GM12878 (cell line): ENCODE results near the gene HLA-DPB1. TPM values are rescaled to one million over a fixed set of nuclear protein-coding genes. Genes with fewer than 3 reads are reported as not detected.

ENCODE experiments used
- ATAC-seq: fragments of 200-7000 bp; cut with Tn5 transposase; 3 replicates; pipeline ENCODE4 v1.9.1; 2020; ENCODE audit warnings: mild to moderate bottlenecking, moderate library complexity
- BruUV-seq: library from RNA; stranded (reverse); fragments of 400-500 nt; replicated peaks from 2 replicates; lab custom pipeline; 2021; lab: Mats Ljungman, UMichigan
- CTCF ChIA-PET: fragments of 300-600 bp; sonication (Branson Sonifier 250); formaldehyde crosslinking; extraction: SDS; loops from one replicate; lab custom pipeline; 2021; ENCODE audit warnings: inconsistent platforms; lab: Yijun Ruan, JAX
- POLR2A ChIA-PET: fragments of 350-600 bp; formaldehyde crosslinking; extraction: SDS; loops from one replicate; lab custom pipeline; 2021; ENCODE audit warnings: inconsistent platforms; lab: Charles Lee
- RAD21 ChIA-PET: fragments of 300-600 bp; sonication (Branson Sonifier 250); formaldehyde crosslinking; loops from one replicate; lab custom pipeline; 2023; ENCODE audit warnings: antibody characterized with exemption; ENCODE audit not compliant: unreplicated experiment; lab: Charles Lee
- SMC1A ChIA-PET: fragments of 300-600 bp; sonication (Branson Sonifier 250); formaldehyde crosslinking; loops from one replicate; lab custom pipeline; 2023; ENCODE audit not compliant: unreplicated experiment, uncharacterized antibody; lab: Charles Lee
- DNase-seq: peaks from one replicate; pipeline ENCODE4 v3.0.0-alpha.2; 2011; ENCODE audit warnings: low read depth, low spot score
- FAIRE-seq: peaks from 3 replicates; lab custom pipeline; 2011; peaks lifted over from hg19 to GRCh38; lab: Jason Lieb, UNC
- H2AFZ ChIP-seq: 2 replicates; pipeline ENCODE4 v1.6.0; 2011; ENCODE audit warnings: low read depth, low read length, control low read depth; ENCODE audit not compliant: control insufficient read depth
- H3K27ac ChIP-seq: 2 replicates; pipeline ENCODE4 v1.5.1; 2011; ENCODE audit warnings: control low read depth; ENCODE audit not compliant: control insufficient read depth, insufficient read depth
- H3K27me3 ChIP-seq, 2 experiments: replicated peaks in 1 of 2; 2 replicates each; pipeline versions ENCODE4 v1.6.0 to v1.6.1; 2011; ENCODE audit warnings: low read length in 1 of 2; ENCODE audit not compliant: control insufficient read depth in 2 of 2, insufficient read depth in 2 of 2
- H3K36me3 ChIP-seq, 2 experiments: 2 replicates each; pipeline ENCODE4 v1.5.1; 2011; ENCODE audit warnings: low read length in 1 of 2; ENCODE audit not compliant: control insufficient read depth in 2 of 2, insufficient read depth in 2 of 2
- H3K4me1 ChIP-seq: 2 replicates; pipeline ENCODE4 v1.6.1; 2011; ENCODE audit warnings: mild to moderate bottlenecking, low read length, moderate library complexity, mixed read lengths; ENCODE audit not compliant: control insufficient read depth, insufficient read depth
- H3K4me2 ChIP-seq: 2 replicates; pipeline ENCODE4 v1.6.0; 2011; ENCODE audit warnings: control low read depth; ENCODE audit not compliant: control insufficient read depth, insufficient read depth
- H3K4me3 ChIP-seq: fragments of 200-600 bp; sonication (generic); 2 replicates; pipeline ENCODE4 v1.5.1; 2016
- H3K79me2 ChIP-seq: 2 replicates; pipeline ENCODE4 v1.6.0; 2011; ENCODE audit warnings: low read length; ENCODE audit not compliant: control insufficient read depth, insufficient read depth
- H3K9ac ChIP-seq: 2 replicates; pipeline ENCODE4 v1.8.0; 2011; ENCODE audit warnings: low read length, control low read depth, mixed read lengths; ENCODE audit not compliant: control insufficient read depth, insufficient read depth
- H3K9me3 ChIP-seq: replicated peaks from 3 replicates; pipeline ENCODE4 v1.5.1; 2011; ENCODE audit warnings: mild to moderate bottlenecking, low read length; ENCODE audit not compliant: control insufficient read depth, insufficient read depth
- H4K20me1 ChIP-seq: 2 replicates; pipeline ENCODE4 v1.6.0; 2011; ENCODE audit not compliant: control insufficient read depth, insufficient read depth
- FOXK2 ChIP-seq: fragments of 450-650 bp; IDR thresholded peaks from 2 replicates; pipeline ENCODE4 v1.6.1; 2017; ENCODE audit warnings: mild to moderate bottlenecking, moderate library complexity
- HDAC2 ChIP-seq: fragments of 200-600 bp; sonication (generic); IDR thresholded peaks from 2 replicates; pipeline ENCODE4 v1.6.1; 2017
- NBN ChIP-seq: fragments of 450-650 bp; IDR thresholded peaks from 2 replicates; pipeline ENCODE4 v1.6.1; 2016
- POLR2AphosphoS5 ChIP-seq: IDR thresholded peaks from 2 replicates; pipeline ENCODE4 v1.6.1; 2011; ENCODE audit warnings: mild to moderate bottlenecking, low read length, inconsistent platforms
- POU2F2 ChIP-seq: IDR thresholded peaks from 3 replicates; pipeline ENCODE4 v1.6.1; 2011; ENCODE audit warnings: low read depth, mild to moderate bottlenecking, low read length, borderline replicate concordance
- RBBP5 ChIP-seq: fragments of 200-600 bp; sonication (generic); conservative IDR thresholded peaks from 2 replicates; pipeline ENCODE4 v1.6.1; 2016
- RELA ChIP-seq: fragments of 450-650 bp; IDR thresholded peaks from 2 replicates; pipeline ENCODE4 v1.8.0; 2014; ENCODE audit warnings: borderline replicate concordance; ENCODE audit not compliant: partially characterized antibody
- ZBTB40 ChIP-seq: fragments of 450-650 bp; IDR thresholded peaks from 2 replicates; pipeline ENCODE4 v1.6.1; 2016; ENCODE audit warnings: mild to moderate bottlenecking, moderate library complexity, borderline replicate concordance
- WGBS: methylation state at CpG from one replicate; pipeline ENCODE4 v1.1.6; 2016; ENCODE audit warnings: low lambda C conversion rate; ENCODE audit not compliant: insufficient replicate concordance, insufficient coverage; ENCODE audit errors: missing lambda C conversion rate; 5-methylcytosine and 5-hydroxymethylcytosine counted together
- in situ Hi-C: fragments of 300-500 bp; cut with MboI; formaldehyde crosslinking; loops from 9 replicates; pipeline ENCODE4 v1.14.3; 2018; ENCODE audit warnings: mixed read lengths
- intact Hi-C: fragments of 100-400 bp; cut with micrococcal nuclease; formaldehyde crosslinking; loops from one replicate; pipeline ENCODE4 v1.14.2; 2022; ENCODE audit not compliant: unreplicated experiment
- polyA plus RNA-seq, 11 experiments: library from polyadenylated mRNA; depleted of rRNA in 4 of 11; unstranded in 6 of 11; stranded (reverse) in 5 of 11; fragments of >200 nt; fragmentation: Nextera tagmentation in 4 of 11; fragmentation: Illumina TruSeq in 1 of 11; extraction: Ambion mirVana in 4 of 11; extraction: Trizol in 1 of 11; gene quantifications; 1 replicate in 1 of 11; 2 replicates in 10 of 11; pipeline versions ENCODE4 v1.2.1 to v1.2.3, GENCODE V29; 2011 to 2016; ENCODE audit warnings: inconsistent platforms in 2 of 11, missing spikeins in 2 of 11, low read depth in 1 of 11
- total RNA-seq, 4 experiments: library from RNA; depleted of rRNA in 3 of 4; stranded (reverse); fragments of >200 nt in 3 of 4; fragmentation: Illumina TruSeq in 1 of 4; extraction: Trizol in 1 of 4; gene quantifications; 2 replicates each; pipeline versions ENCODE4 v1.2.1 to v1.2.3, GENCODE V29; 2013 to 2021

Gene HLA-DPB1
- total and polyA plus RNA-seq, 10 of the 15 experiments (the other 5 are each of a cell fraction or from before 2014, with no cell fraction given): 101 to 675 (median 352) TPM

- no peak overlapping the region for H3K4me2 ChIP-seq
These were observed 22.6 kb upstream of the HLA-DPB1 start for GRCh38 chr6:33053230-33053629.

More at GRCh38 chr6:33053230-33053629, 22.6 kb upstream of the HLA-DPB1 start:
- DNase-seq: no peak
- RAD21 ChIA-PET: no interaction called here
- no peak overlapping the region for H2AFZ ChIP-seq
- H3K9me3 ChIP-seq: no peaks in the 10 kb centered on the region
- FAIRE-seq: no peak
- no peak overlapping the region for H3K4me3 ChIP-seq
- no peaks in the 10 kb centered on the region for H4K20me1 ChIP-seq
- no peaks in the 10 kb centered on the region for H3K79me2 ChIP-seq
- in situ Hi-C loops (loop anchor here (25.0 kb wide), 1 partner anchor 1609 kb away; no protein-coding TSS in a partner anchor), intact Hi-C loops (no loop called here)
- SMC1A ChIA-PET: interaction anchor here (1.6 to 1.9 kb wide), 3 partner anchors 12 to 25 kb away, joined by 3 to 6 read pairs (median 5); partner anchors contain the start of gene HLA-DPB1
- no peak for ATAC-seq
- no TSS peak for BruUV-seq
- CTCF ChIA-PET: interaction anchor here (1.2 kb wide), 1 partner anchor 59 kb away, joined by 3 read pairs; no protein-coding TSS in a partner anchor
- POLR2A ChIA-PET: interaction anchor here (0.6 kb wide), 1 partner anchor 1250 kb away, joined by 3 read pairs; no protein-coding TSS in a partner anchor
- H3K4me1 ChIP-seq: peaks cover 8% of the 10 kb centered on the region
- H3K27ac ChIP-seq: no peak overlapping the region
- 74% methylated on average over 4 of the region's 4 CpGs for WGBS
- H3K27me3 ChIP-seq: no peaks in the 10 kb centered on the region
- TF ChIP-seq POU2F2 (no peak), NBN (no peak), ZBTB40 (no peak), RELA (no peak), POLR2AphosphoS5 (no peak), FOXK2 (no peak), HDAC2 (no peak), RBBP5 (no peak)
- H3K36me3 ChIP-seq: no peaks in the 10 kb centered on the region
- no peak overlapping the region for H3K9ac ChIP-seq
